Epithelial cell of esophagus (primary cell): Measurements from ENCODE around the gene WDR27.

Experiments used
- DNase-seq: peaks from one replicate; pipeline ENCODE4 v3.0.0; 2010; ENCODE audit warnings: low read depth
- H3K4me3 ChIP-seq: 2 replicates; pipeline ENCODE4 v1.5.1; 2011; ENCODE audit warnings: mild to moderate bottlenecking, low read length, control low read depth
- CTCF ChIP-seq: IDR thresholded peaks from 2 replicates; pipeline ENCODE4 v1.5.1; 2011; ENCODE audit warnings: low read depth, mild to moderate bottlenecking, low read length, control low read depth, inconsistent platforms; ENCODE audit not compliant: insufficient read depth; ENCODE audit errors: missing control alignments

WDR27 gene

GRCh38 chr6:169508452-169508851 is 193.4 kb downstream of the WDR27 start:
- DNase-seq: no peak
- no peak for TF ChIP-seq CTCF
- H3K4me3 ChIP-seq: no peak overlapping the region

- no peak for TF ChIP-seq CTCF
Measured at GRCh38 chr6:169503422-169504152, 198.2 kb downstream of the WDR27 start.

GRCh38 chr6:169502445-169502844 is 199.4 kb downstream of the WDR27 start:
- H3K4me3 ChIP-seq: no peak overlapping the region
- no peak for DNase-seq
- no peak for TF ChIP-seq CTCF

More at GRCh38 chr6:169503422-169504152, 198.2 kb downstream of the WDR27 start:
- H3K4me3 ChIP-seq: no peak overlapping the region
- DNase-seq: no peak

- no peak for DNase-seq
- no peak for TF ChIP-seq CTCF
- no peak overlapping the region for H3K4me3 ChIP-seq
Measured at GRCh38 chr6:169501777-169502313, 200.0 kb downstream of the WDR27 start.

- no peak for TF ChIP-seq CTCF
- no peak for DNase-seq
- no peak overlapping the region for H3K4me3 ChIP-seq
Measured at GRCh38 chr6:169501128-169501527, 200.7 kb downstream of the WDR27 start.

- H3K4me3 ChIP-seq: no peak overlapping the region
- DNase-seq: no peak
- no peak for TF ChIP-seq CTCF
Measured at GRCh38 chr6:169500688-169501087, 201.1 kb downstream of the WDR27 start.

GRCh38 chr6:169499848-169500247 is 202.0 kb downstream of the WDR27 start:
- DNase-seq: no peak
- TF ChIP-seq CTCF: no peak

More at GRCh38 chr6:169499848-169500247, 202.0 kb downstream of the WDR27 start:
- H3K4me3 ChIP-seq: no peak overlapping the region
